Nephron progenitor cell (in vitro differentiated cells): ENCODE data around the gene SLC35F1.

Experiments
- DNase-seq: peaks from one replicate; pipeline ENCODE4 v3.0.0; 2021
- H3K27ac Mint-ChIP-seq: 2 replicates; pipeline ENCODE4 v1.8.0; 2021; ENCODE audit warnings: mild to moderate bottlenecking, moderate library complexity, mixed read lengths
- H3K27me3 Mint-ChIP-seq: 2 replicates; pipeline ENCODE4 v1.8.0; 2021; ENCODE audit warnings: mild to moderate bottlenecking, low read depth, mixed read lengths; ENCODE audit not compliant: poor library complexity
- H3K36me3 Mint-ChIP-seq: 2 replicates; pipeline ENCODE4 v1.8.0; 2021; ENCODE audit warnings: low read depth, mixed read lengths
- H3K4me1 Mint-ChIP-seq: 2 replicates; pipeline ENCODE4 v1.8.0; 2021; ENCODE audit warnings: mixed read lengths
- H3K4me3 Mint-ChIP-seq: 2 replicates; pipeline ENCODE4 v1.8.0; 2021; ENCODE audit warnings: mild to moderate bottlenecking, moderate library complexity, mixed read lengths
- H3K9me3 Mint-ChIP-seq: 2 replicates; pipeline ENCODE4 v1.8.0; 2021; ENCODE audit warnings: mild to moderate bottlenecking, moderate library complexity, mixed read lengths
- CTCF ChIP-seq: fragments of 200-600 bp; sonication (generic); IDR thresholded peaks from 2 replicates; pipeline ENCODE4 v1.5.0; 2021; ENCODE audit warnings: antibody characterized with exemption

Gene SLC35F1

DNA sequence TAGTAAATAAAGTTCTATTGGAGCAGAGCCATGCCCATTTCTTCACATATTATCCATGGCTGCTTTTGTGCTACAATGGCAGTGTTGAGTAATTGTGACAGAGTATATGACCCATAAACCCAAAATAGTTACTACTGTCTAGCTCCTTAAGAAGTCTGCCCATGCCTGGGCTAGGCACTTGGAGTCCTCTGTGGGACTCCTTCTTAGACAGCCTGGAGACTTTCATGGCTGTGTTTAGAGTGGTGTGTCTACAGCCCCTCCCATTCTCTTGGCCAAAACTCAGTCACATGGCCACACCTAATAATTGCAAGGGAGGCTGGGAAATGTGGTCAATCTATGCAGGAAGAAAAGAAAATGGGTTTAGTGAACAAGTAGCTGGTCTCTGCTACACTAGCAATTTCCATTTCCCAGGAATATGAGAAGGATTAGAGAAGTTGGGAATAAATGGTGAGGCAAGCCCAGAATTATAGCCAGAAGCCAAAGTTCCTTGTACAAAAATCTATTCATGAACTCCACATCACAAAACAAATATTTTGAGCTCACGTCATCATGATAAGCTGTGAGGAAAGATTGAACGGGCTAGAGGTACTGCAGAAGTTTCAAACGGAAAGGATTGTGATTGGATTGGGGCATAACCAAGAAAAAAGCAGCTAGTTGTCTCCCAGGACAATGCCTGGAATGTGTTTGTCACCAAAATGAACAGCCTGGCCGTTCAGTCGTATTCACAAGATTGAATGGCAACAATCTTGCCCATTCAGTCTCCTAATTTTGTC, 389.3 kb downstream of the SLC35F1 start:
- Mint-ChIP-seq H3K27me3 (no peaks in the 10 kb centered on the region), H3K4me1 (peaks cover 21% of the 10 kb centered on the region), H3K4me3 (no peak overlapping the region), H3K9me3 (no peaks in the 10 kb centered on the region), H3K27ac (no peak overlapping the region), H3K36me3 (no peaks in the 10 kb centered on the region)
- DNase-seq: no peak
- no peak for TF ChIP-seq CTCF

DNA sequence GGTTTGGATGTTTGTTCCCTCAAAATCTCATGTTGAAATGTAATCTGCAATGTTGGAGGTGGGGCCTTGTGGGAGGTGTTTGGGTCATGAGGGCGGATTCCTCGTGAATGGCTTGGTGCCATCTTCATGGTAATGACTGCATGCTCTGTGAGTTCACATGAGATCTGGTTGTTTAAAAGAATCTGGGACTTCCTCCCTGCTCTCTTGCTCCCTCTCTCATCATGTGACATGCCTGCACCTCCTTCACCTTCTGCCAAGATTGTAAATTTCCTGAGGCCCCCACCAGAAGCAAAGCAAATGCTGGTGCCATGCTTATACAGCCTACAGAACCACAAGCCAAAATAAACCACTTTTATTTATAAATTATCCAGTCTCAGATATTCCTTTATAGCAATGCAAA, 390.8 kb downstream of the SLC35F1 start:
- Mint-ChIP-seq H3K4me3 (no peak overlapping the region), H3K36me3 (no peaks in the 10 kb centered on the region), H3K4me1 (peaks cover 13% of the 10 kb centered on the region), H3K9me3 (no peaks in the 10 kb centered on the region), H3K27ac (no peak overlapping the region), H3K27me3 (no peaks in the 10 kb centered on the region)
- no peak for DNase-seq
- no peak for TF ChIP-seq CTCF

DNA sequence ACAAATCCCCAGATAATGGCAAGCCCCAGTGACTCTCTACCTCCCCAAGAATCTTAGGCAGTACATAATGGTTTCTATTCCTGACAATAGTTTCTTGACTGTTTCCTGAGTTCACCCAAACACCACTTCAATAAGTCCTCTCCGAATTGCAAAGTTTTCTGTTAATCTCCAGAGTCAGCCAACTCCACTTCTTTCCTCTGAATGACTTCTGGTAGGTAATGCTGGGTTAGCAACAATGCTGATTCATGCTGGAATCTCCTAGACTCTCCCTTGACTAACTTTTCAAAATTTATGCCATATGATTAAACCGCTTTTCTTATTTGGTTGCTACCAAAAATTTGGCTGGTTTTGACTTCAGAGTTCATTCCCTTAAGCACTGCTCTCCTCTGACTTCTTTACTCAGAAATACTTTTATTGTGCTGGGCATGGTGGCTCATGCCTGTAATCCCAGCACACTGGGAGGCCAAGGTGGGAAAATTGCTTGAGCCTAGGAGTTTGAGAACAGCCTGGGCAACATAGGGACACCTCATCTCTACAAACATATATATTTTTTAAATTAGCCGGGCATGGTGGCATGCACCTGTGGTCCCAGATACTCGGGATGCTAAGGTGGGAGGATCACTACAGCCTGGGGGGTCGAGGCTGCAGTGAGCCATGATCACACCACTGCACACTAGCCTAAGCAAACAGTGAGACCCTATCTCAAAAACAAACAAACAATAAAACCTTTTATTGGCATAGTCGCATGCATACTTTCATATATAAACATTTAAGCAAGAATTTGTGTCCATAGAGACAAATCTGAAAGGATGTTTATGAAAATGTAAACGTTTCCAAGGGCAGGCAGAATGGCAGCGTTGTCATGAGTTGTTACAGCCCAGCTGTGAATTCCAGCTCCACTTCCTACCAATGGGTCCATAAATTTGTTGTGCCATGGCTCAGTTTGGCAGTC, 391.7 kb downstream of the SLC35F1 start:
- Mint-ChIP-seq H3K27me3 (no peaks in the 10 kb centered on the region), H3K9me3 (no peaks in the 10 kb centered on the region), H3K27ac (no peak overlapping the region), H3K36me3 (no peaks in the 10 kb centered on the region), H3K4me3 (no peak overlapping the region), H3K4me1 (peaks cover 13% of the 10 kb centered on the region)
- TF ChIP-seq CTCF: no peak
- DNase-seq: no peak

- Mint-ChIP-seq H3K27ac (no peak overlapping the region), H3K9me3 (no peaks in the 10 kb centered on the region), H3K36me3 (no peaks in the 10 kb centered on the region), H3K4me1 (peaks cover 13% of the 10 kb centered on the region), H3K27me3 (no peaks in the 10 kb centered on the region), H3K4me3 (no peak overlapping the region)
- no peak for DNase-seq
- no peak for TF ChIP-seq CTCF
Observed at GRCh38 chr6:118299457-118299856, 392.4 kb downstream of the SLC35F1 start.

DNA sequence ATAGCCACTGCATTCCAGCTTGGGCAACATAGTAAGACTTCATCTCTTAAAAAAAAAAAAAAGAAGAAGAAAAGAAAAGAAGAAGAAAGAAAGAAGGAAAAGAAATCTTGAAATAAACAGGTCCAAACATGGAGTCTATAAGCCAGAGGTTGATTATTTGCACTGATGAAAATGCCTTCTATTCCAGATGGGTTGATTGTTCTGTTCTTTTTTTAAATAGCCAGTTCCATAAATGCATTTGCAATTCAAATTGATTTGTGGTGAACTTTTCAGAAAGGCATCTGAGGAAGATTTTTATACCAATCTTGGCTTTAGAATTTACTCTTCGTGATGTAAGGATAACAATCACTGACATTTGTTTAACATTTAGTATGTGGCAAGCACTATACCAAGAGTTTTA, 397.3 kb downstream of the SLC35F1 start:
- Mint-ChIP-seq H3K4me3 (no peak overlapping the region), H3K9me3 (no peaks in the 10 kb centered on the region), H3K27ac (no peak overlapping the region), H3K36me3 (no peaks in the 10 kb centered on the region), H3K4me1 (peaks cover 8% of the 10 kb centered on the region), H3K27me3 (no peaks in the 10 kb centered on the region)
- TF ChIP-seq CTCF: no peak
- DNase-seq: no peak
